Left lung (tissue), 10 donors: Measurements from ENCODE around the gene PGF. TPM values are rescaled to one million over a fixed set of nuclear protein-coding genes. Genes with fewer than 3 reads are reported as not detected.
A peak's percentile ranks its signal among the peaks of the same experiment; 100 is the strongest.

Experiments used
- ATAC-seq: fragments of 200-7000 bp; cut with Tn5 transposase; one replicate; pipeline ENCODE4 v1.9.1; 2020; ENCODE audit warnings: moderate library complexity
- DNase-seq, 4 donors: peaks; one replicate each; pipeline ENCODE4 v3.0.0-alpha.2; 2013 to 2020
- H3K27ac ChIP-seq, 2 donors: fragments of 200-600 bp; sonication (generic) in 1 of 2; one replicate each; pipeline versions ENCODE4 v1.5.0 to v1.8.0; 2020 to 2021
- H3K27me3 ChIP-seq, 2 donors: fragments of 200-600 bp; sonication (generic) in 1 of 2; one replicate each; pipeline versions ENCODE4 v1.5.0 to v1.8.0; 2020 to 2021
- H3K36me3 ChIP-seq, 2 donors: fragments of 200-600 bp; sonication (generic) in 1 of 2; one replicate each; pipeline versions ENCODE4 v1.5.0 to v1.8.0; 2020 to 2021
- H3K4me1 ChIP-seq, 2 donors: fragments of 200-600 bp; one replicate each; pipeline ENCODE4 v1.8.0; 2021
- H3K4me3 ChIP-seq, 2 donors: fragments of 200-600 bp; sonication (generic) in 1 of 2; one replicate each; pipeline versions ENCODE4 v1.5.0 to v1.8.0; 2020 to 2021; ENCODE audit warnings: mild to moderate bottlenecking in 1 of 2
- H3K9me3 ChIP-seq, 2 donors: fragments of 200-600 bp; sonication (generic) in 1 of 2; one replicate each; pipeline versions ENCODE4 v1.5.0 to v1.8.0; 2020 to 2021
- CTCF ChIP-seq, 2 donors: fragments of 200-600 bp; sonication (generic) in 1 of 2; IDR thresholded peaks; one replicate each; pipeline versions ENCODE4 v1.5.0 to v1.8.0; 2021; ENCODE audit warnings: antibody characterized with exemption in 2 of 2
- intact Hi-C, 2 donors: fragments of 100-400 bp; cut with DNase I; formaldehyde crosslinking; loops; one replicate each; pipeline versions ENCODE4 v1.11.2 to v1.14.2; 2022
- polyA plus RNA-seq, 6 donors: library from polyadenylated mRNA; unstranded; fragments of 120-200 nt; gene quantifications; one replicate each; pipeline ENCODE4 v1.2.1, GENCODE V29; 2013; ENCODE audit not compliant: insufficient read length in 6 of 6
- total RNA-seq, 2 donors: library from RNA; stranded (reverse); fragmentation: NEBNext Ultra II Directional; extraction: Animal tissue kit (Norgen Biotek cat#: 25700); gene quantifications; one replicate each; pipeline ENCODE4 v1.2.1, GENCODE V29; 2021
- donor health status: DM: no; HTN: yes; CAD: no.
- donor health status: DM: no; HTN: no; CAD: no.

Gene PGF
- total and polyA plus RNA-seq, 8 donors = 3.4 to 18.6 (median 13.2) TPM

- Histone ChIP-seq H3K27me3 (peaks cover 0 to 11% of the 10 kb centered on the region in 2 donors), H3K36me3 (no peaks in the 10 kb centered on the region), H3K4me1 (peaks cover 5 to 34% of the 10 kb centered on the region in 2 donors), H3K9me3 (no peaks in the 10 kb centered on the region), H3K27ac (no peak overlapping the region), H3K4me3 (no peak overlapping the region)
- DNase-seq = no peak
- intact Hi-C loops = loop anchor here in 1 of 2 donors (10.0 kb wide), 1 partner anchor 138 kb away; no protein-coding TSS in a partner anchor
- no peak for ATAC-seq
- peak in 1 of 2 donors; percentile 8 for TF ChIP-seq CTCF (IDR thresholded peaks at IDR 0.05)
These were observed 8.6 kb downstream of the PGF start for GRCh38 chr14:74946659-74947281.

- no peaks in the 10 kb centered on the region for H3K9me3 ChIP-seq
- peak; percentile 90 to 91 for TF ChIP-seq CTCF (IDR thresholded peaks at IDR 0.05)
- ATAC-seq (peak; percentile 89), DNase-seq (peak; percentile 44 to 84 (median 79))
- H3K27me3 ChIP-seq = peaks cover 0 to 6% of the 10 kb centered on the region in 2 donors
- H3K4me3 ChIP-seq = no peak overlapping the region
- intact Hi-C loops = loop anchor here in 1 of 2 donors (10.0 kb wide), 1 partner anchor 139 kb away; no protein-coding TSS in a partner anchor
- H3K27ac ChIP-seq = no peak overlapping the region
- no peaks in the 10 kb centered on the region for H3K36me3 ChIP-seq
- H3K4me1 ChIP-seq = peaks cover 11 to 41% of the 10 kb centered on the region in 2 donors
These were observed 9.3 kb downstream of the PGF start for GRCh38 chr14:74945852-74946658.

GRCh38 chr14:74945261-74945851 lies 10.0 kb downstream of the PGF start:
- DNase-seq (peak in 1 of 4 donors; percentile 62), ATAC-seq (peak; percentile 26)
- H3K4me3 ChIP-seq = no peak overlapping the region
- H3K9me3 ChIP-seq = no peaks in the 10 kb centered on the region
- peaks cover 0 to 6% of the 10 kb centered on the region in 2 donors for H3K27me3 ChIP-seq
- no peak overlapping the region for H3K27ac ChIP-seq
- intact Hi-C loops = loop anchor here in 1 of 2 donors (10.0 kb wide), 1 partner anchor 139 kb away; no protein-coding TSS in a partner anchor
- TF ChIP-seq CTCF (IDR thresholded peaks at IDR 0.05) = peak; percentile 28 to 43
- peaks cover 11 to 47% of the 10 kb centered on the region in 2 donors for H3K4me1 ChIP-seq
- no peaks in the 10 kb centered on the region for H3K36me3 ChIP-seq

GRCh38 chr14:74942608-74943007 lies 12.8 kb downstream of the PGF start:
- TF ChIP-seq CTCF (IDR thresholded peaks at IDR 0.05) = no peak
- Histone ChIP-seq H3K27ac (peak overlapping the region; percentile 84 to 88), H3K9me3 (no peaks in the 10 kb centered on the region), H3K4me3 (peak overlapping the region in 1 of 2 donors; percentile 16), H3K36me3 (no peaks in the 10 kb centered on the region), H3K4me1 (peaks cover 18 to 68% of the 10 kb centered on the region in 2 donors), H3K27me3 (no peaks in the 10 kb centered on the region)
- intact Hi-C loops = loop anchor here in 1 of 2 donors (10.0 kb wide), 1 partner anchor 142 kb away; no protein-coding TSS in a partner anchor
- DNase-seq = peak in 1 of 4 donors; percentile 60
- ATAC-seq = no peak
